Vagina (tissue), 2 donors: Measurements from ENCODE around the gene KRTAP11-1.

Experiments
- CTCF ChIP-seq, 3 experiments: fragments of 450-650 bp in 2 of 3; fragments of 200-600 bp in 1 of 3; sonication (generic) in 1 of 3; IDR thresholded peaks; one replicate each; pipeline ENCODE4 v1.5.1; 2017 to 2019; ENCODE audit warnings: antibody characterized with exemption in 3 of 3, mild to moderate bottlenecking in 2 of 3, moderate library complexity in 2 of 3
- POLR2AphosphoS5 ChIP-seq, 2 donors: sonication (generic); formaldehyde crosslinking; IDR thresholded peaks; one replicate each; pipeline ENCODE4 v1.9.0; 2017; ENCODE audit warnings: antibody characterized with exemption in 2 of 2, mild to moderate bottlenecking in 2 of 2, low read depth in 1 of 2; ENCODE audit not compliant: insufficient read depth in 1 of 2

GRCh38 chr21:30924146-30924700 lies 42.8 kb upstream of the KRTAP11-1 start:
- TF ChIP-seq CTCF (IDR thresholded peaks at IDR 0.05) (no peak), POLR2AphosphoS5 (IDR thresholded peaks at IDR 0.05; ENCODE audit: insufficient read depth in 1 of 2, low read depth in 1 of 2) (no peak)
